Raji (cell line): Measurements from ENCODE around the gene TOM1L2.

ENCODE experiments used
- POLR2A ChIP-seq: IDR thresholded peaks from 2 replicates; pipeline ENCODE4 v1.6.1; 2011; ENCODE audit warnings: low read depth, low read length, control low read depth; ENCODE audit not compliant: insufficient read depth

Gene TOM1L2

DNA sequence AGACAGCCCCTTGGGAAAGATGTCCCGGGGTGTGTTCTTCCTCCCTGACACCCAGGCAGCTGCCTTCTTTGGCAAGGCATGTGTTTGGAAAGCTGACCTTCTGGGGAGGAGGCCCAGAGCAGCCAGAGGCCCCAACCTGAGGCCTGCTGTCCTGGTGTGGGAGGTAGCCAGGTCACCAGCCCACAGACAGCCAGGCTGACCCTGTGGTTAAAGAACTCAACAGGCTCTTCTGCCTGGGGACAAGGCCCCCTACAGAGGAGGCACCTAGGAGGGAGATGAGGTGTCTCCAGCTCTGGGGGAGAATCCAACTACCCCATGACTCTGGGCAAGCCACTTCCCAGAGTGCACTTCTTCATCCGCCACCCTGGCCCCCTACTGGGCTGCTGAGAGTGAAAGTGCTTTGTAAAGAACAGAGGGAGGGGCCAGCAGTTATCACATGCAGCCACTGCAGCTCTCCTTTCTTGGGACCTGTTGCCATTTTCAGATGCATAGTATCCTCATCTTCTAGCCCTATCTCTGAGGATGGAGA lies 122.3 kb downstream of the TOM1L2 start:
- no peak for TF ChIP-seq POLR2A

DNA sequence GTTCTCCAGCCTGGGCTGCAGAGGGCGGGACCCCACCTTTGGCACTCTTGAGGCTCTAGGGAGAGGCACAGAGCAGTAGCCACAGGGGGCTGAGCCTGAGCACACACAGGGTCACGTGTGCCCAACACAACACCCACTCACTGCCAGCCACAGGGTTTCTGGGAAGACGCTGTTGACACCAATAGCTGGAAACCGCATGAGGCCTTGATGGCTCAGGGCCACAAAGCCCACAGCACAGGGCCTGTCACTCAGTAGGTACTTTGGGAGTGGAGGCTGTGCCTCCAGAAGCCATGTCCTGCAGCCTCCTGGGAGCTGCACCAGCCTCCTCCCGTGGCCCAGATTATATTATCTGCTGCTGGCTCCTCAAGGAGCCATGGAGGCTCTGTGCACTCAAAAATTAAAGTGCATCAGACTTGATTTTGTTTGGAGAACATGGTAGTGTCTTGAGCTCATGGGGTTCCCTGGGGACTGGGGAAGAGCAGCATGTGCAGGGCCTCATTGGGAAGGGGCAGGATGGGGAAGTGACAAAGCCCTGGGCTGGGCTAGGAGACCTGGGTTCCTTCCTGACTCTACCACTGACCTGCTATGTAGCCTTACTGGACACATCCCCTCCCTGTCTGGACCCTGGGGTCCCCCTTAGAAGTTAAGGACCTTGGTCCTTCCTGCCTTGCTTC lies 122.9 kb downstream of the TOM1L2 start:
- no peak for TF ChIP-seq POLR2A

DNA sequence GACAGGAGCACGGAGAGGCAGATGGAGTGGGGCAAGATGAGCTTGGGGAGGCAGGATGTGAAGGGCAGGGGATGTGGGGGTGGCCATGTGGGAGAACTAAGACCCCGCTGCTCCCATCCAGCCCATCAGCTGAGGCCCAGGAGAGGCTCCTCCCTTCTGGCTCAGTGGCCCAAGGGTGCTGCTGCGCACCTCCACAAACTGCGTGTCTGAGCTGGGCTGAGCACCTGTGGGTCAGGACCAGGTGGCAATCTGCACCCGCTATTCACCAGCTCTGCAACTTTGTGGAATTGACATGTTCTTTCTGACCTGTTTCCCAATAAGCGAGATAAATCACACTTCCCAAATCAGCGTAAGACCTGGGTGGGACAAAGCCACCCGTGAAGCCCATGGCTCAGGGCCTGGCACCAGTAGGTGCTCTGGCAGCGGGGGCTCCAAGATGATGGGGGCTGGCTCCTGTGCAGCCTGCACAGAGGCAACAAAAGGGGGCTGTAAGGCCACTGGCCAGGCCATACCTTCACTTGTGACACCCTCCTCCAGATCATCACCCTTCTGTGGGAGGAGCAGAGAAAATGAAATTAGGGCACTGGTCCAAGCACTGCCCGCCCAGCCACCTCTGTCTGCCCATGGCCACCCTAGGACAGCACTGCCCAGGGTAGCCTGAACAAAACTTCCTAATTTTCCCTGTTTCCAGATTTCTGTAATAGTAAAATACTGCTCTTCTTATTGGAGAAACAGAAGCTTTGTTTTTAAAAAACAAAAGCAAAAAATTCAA lies 123.7 kb downstream of the TOM1L2 start:
- TF ChIP-seq POLR2A, result no peak

DNA sequence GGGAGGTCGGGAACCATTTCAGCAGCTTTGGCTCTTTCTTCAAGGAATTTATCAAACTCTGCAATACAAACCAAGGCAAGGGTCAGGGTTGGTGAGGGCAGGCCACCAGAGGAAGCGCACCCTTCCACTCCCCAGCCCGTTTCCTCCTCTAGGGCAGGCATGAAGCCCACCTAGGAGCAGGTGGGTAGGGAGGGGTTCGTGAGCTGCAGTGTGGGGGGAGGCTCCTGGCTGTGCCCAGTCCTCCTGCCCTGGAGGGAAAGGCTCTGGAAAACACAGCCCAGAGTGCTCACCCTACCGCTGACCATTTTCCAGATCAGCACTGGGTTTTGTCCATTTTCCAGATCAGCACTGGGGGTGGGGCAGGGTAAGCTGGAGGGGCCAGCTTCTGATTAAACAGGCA lies 124.5 kb downstream of the TOM1L2 start:
- TF ChIP-seq POLR2A, result no peak

DNA sequence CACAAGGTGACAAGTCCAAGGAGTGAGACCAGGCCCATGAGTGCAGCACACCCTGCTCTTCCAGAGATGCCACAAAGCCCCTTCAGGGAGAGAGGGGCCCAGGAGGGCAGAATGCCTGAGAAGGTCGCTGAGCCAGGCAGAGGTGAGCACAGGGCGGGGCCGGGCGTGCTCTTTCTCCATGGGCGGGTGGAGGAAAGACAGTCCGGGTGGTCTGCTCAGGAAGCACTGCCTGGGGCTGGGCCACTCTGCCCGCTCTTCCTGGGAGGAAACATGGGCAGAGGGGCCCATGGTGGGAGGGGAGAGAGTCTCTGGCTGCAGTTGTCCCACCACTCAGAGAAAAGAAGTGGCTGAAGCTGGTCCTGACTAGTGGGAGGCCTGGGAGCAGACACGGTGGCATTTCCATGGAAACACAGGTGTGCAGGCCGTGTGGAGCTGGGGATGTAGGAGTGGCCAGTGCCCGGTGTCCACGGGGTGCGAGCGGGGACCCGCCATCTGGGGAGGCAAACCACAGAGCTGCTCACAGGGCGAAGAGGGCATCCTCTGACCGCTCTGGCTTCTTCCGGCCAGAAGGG lies 125.0 kb downstream of the TOM1L2 start:
- TF ChIP-seq POLR2A, result no peak

DNA sequence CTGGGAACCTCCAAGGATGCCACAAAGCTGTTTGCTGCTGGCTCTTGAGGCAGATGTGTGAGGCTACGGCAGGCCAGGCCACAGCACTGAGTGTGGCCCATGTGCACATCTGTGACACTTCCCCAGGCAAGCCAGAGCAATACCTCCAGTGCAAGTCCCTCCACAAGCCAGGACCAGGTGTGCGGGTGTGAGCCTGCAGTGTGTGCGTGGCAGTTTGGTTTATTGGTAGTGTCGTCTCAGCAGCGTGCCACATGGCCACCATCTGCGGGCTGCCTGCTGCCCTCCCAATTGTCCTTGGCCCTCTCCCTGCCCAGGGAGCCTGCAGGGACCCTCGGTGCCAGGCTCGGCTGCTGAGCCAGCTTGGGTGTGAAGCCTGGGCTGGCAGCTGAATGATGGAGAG lies 125.6 kb downstream of the TOM1L2 start:
- TF ChIP-seq POLR2A, result no peak

DNA sequence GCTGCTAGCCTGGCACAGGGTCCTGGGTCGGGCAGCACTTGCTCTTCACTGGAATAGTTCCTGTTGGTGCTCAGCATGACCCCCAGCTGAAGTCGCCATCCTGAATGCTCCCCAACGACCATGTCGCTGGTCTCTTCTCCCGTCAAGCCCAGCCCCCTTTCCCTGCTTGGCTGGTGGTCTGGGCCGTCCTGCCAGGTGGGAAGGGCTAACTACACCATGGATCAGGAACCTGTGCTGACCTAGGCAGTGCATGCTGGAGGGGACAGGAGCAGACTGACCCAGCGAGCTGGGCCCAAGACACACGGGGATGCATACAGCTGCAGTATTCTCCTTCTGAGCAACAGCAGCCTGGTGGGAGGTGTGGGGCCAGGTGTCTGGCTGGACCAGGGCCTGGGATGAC lies 126.2 kb downstream of the TOM1L2 start:
- TF ChIP-seq POLR2A, result no peak

DNA sequence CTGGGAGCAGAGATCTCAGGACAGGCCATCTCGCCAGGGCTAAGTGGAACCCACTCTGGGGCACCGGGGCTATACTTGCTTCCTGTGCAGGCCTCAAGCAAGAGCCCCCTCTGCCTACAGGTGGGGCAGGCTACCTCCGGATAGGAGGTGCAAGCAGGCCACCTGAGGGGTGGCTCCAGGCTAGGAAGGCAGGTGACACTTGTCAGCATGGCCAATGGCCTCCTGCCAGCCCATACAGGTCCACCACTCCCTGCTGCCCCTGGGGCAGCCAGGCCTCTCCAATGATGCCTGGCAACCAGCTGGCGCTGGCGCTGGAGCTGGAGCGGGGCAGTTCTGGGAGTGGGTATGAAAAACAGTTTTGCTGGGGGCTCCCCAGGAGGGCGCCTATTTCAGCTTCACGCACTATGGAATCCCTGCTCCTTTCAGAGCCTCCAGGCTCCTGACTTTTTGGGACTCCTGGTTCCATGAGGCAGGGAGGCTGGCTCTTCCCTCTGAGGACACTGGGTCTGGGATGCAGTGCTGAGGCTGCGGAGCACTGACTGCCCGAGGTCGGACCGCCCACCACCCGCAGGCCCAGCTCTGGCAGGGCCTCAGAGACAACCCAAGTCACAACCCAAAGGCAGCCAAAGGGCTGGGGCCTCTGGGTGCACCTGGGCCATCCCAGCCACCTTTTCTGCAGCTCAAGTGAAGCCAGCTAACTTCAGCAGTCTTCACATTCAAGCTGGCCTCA lies 127.0 kb downstream of the TOM1L2 start:
- TF ChIP-seq POLR2A, result no peak

DNA sequence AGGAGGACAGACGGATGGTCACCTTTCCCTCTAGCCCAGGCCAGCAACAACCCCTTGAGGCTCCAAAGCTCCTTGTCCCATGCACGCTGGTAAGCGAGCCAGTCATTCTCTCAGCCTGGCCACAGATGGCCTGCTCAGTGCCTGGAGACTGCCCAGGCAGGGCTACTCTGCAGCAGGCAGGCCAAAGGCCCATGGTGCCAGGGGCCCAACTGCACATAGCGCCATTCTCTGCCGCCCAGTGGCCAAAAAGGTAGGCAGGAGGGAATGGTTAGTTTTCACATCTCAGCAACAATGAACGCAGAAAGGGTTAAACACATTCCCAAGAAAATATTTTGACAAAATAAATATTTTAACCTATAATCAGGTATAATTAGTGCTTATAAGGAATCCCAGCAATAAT lies 127.7 kb downstream of the TOM1L2 start:
- no peak for TF ChIP-seq POLR2A

DNA sequence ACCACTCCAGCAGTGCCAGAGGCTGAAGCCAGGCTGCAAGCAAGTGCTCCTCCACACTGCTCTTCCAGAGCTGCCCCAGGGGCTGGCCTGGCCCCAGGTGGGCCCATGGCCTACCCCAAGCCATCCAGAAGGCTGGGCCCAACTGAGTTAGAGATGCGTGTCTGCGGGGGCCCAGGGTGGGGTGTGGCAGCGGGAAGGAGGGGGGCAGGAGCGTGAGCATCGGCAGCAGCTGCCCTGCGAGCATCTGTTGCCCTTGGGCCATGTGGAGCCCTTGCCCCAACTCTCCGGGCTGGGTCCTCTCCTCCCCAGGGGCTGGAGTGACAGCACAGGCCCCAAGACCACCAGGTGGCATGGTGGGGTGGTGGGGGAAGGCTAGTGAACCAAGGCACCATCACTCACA lies 128.1 kb downstream of the TOM1L2 start:
- TF ChIP-seq POLR2A, result no peak

DNA sequence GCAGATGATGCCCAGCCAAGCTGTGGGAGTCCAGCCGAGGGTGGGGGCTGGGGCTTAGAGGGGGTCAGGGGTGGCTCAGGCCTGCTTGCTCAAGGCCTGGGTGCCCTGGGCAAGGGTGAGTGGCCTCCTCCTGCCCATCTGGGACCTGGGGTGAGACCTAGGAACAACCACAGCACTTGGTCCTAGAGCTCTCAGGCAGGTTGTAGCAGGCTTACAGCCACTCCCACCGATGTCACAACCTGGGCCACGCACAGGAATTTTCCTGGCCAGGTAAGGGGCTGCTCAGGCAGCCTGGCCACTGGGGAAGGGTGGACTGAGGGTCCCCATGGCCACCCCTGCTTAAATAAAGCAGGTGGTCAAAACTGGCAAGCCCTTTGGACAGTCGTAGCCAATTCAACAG lies 129.1 kb downstream of the TOM1L2 start:
- no peak for TF ChIP-seq POLR2A

DNA sequence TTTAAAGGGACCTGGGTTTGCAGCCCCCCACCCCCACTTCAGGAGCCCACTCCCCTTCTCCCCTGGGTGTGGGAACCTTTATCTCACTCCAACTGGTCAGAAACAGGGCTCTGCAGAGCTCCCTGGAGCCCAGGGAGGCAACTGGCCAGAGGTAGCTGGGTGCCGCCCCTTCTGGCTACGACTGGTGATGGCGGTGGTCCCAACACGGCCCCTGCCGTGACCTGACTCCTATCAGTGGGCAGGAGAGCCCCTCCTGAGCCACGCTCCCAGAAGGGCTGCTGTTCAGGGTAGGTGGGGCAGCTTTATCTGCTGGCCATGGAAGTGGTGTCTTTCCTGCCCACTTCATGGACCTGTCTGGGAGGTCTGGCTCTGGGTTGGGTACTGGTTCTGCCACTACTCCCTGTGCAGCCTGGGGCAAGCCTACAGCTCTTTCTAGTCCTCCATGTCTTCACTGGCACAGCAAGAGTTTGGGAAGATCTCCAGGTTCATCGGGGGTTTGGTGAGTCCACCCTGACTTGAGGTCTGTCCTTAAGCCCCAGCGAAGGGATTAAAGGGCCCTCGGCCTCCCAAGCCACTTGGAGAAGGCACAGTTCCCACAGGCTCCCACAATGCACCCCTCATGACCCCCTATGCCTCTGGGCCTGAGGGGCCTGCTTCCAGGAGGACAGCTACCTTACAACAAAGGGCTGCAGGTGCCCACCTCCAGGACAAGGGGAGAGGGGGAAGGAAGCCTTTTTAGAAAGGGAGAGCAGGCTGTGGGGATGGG lies 129.9 kb downstream of the TOM1L2 start:
- no peak for TF ChIP-seq POLR2A

DNA sequence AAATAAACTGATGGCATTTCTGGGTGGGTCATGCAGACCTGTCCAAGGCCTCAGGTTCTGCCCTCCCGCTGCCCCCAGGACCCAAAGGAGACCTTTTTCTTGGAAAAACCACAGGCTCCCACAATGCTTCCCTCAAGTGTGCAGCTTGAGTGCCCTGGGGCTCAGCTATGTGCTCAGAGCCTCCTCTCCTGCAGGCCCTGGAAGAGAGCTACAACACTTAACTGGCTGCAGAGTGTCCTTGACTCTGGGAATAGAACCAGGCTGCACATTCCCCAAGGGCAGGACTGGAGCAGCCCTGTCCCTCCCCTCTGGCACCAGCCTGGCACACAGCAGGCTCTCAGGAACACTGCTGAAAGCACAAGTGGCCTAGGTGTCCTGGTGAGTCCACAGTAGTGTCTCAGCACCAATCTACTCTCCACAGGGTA lies 130.6 kb downstream of the TOM1L2 start:
- no peak for TF ChIP-seq POLR2A

DNA sequence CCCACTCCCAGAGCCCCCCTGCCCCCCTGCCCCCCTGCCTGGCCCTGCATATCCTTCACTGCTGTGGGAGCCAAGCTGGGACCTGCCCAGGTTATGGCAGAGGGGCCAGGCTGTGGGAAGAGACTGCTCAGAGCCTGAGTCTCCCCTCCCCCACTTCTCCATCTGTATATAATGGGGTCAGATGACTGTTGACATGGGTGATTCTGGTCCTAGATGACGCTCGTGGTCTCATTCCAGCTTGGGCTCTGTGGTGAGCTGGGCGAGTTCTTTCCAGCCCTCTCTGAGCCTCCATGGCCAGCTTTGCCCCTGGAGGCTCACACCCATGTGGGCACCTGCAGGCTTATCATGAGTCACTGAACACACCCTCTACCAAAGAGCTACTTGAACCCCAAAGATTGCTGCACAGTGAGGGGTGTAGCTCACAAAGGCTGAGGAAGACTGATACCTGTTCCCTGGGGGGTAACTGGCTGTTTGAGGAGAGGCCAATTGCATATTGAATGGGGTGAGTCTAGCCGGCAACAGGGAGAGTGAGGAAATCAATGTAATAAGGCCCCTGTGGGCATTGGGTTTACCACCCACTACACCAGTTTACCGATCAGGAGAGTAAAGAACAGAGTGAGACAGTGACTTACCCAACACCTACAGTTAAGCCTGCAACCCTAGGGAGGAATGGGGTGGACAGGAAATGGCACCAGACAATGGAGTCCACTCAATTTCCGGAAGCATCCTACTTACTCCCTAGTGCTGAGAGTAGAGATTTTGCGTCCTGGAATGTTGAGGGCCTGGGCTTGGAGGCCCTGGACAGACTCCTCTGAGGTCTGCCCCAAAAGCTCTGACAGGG lies 131.2 kb downstream of the TOM1L2 start:
- no peak for TF ChIP-seq POLR2A
